HG02623 (cell line): ENCODE results near the gene CRACR2A.

ENCODE experiments used
- ATAC-seq: cut with Tn5 transposase; IDR thresholded peaks from one replicate; pipeline ENCODE4 v1.9.1; 2021; ENCODE audit warnings: moderate library complexity; ENCODE audit not compliant: unreplicated experiment

The CRACR2A gene

GRCh38 chr12:3752096-3752709 is 706 bp downstream of the CRACR2A start:
- peak; percentile 52 for ATAC-seq

- no peak for ATAC-seq
Observed at GRCh38 chr12:3751151-3752095, 1.5 kb downstream of the CRACR2A start.

- no peak for ATAC-seq
Observed at GRCh38 chr12:3750616-3751015, 2.3 kb downstream of the CRACR2A start.

- no peak for ATAC-seq
Observed at GRCh38 chr12:3748620-3749019, 4.3 kb downstream of the CRACR2A start.

- ATAC-seq: no peak
Observed at GRCh38 chr12:3747976-3748619, 4.8 kb downstream of the CRACR2A start.

GRCh38 chr12:3747543-3747942 is 5.4 kb downstream of the CRACR2A start:
- no peak for ATAC-seq

GRCh38 chr12:3746758-3747157 is 6.2 kb downstream of the CRACR2A start:
- ATAC-seq: no peak

- ATAC-seq: no peak
Observed at GRCh38 chr12:3745152-3745551, 7.8 kb downstream of the CRACR2A start.

- ATAC-seq: no peak
Observed at GRCh38 chr12:3744229-3744901, 8.5 kb downstream of the CRACR2A start.

- ATAC-seq: no peak
Observed at GRCh38 chr12:3743803-3744202, 9.1 kb downstream of the CRACR2A start.

- ATAC-seq: no peak
Observed at GRCh38 chr12:3741882-3742672, 10.8 kb downstream of the CRACR2A start.

- ATAC-seq: no peak
Observed at GRCh38 chr12:3740480-3741231, 12.3 kb downstream of the CRACR2A start.

- no peak for ATAC-seq
Observed at GRCh38 chr12:3735432-3735831, 17.5 kb downstream of the CRACR2A start.

GRCh38 chr12:3732901-3733300 is 20.0 kb downstream of the CRACR2A start:
- ATAC-seq: no peak

- no peak for ATAC-seq
Observed at GRCh38 chr12:3730111-3730510, 22.8 kb downstream of the CRACR2A start.

- ATAC-seq: peak; percentile 17
Observed at GRCh38 chr12:3728686-3729085, 24.2 kb downstream of the CRACR2A start.

GRCh38 chr12:3727877-3728632 is 24.9 kb downstream of the CRACR2A start:
- peak; percentile 92 for ATAC-seq

- no peak for ATAC-seq
Observed at GRCh38 chr12:3727354-3727753, 25.6 kb downstream of the CRACR2A start.

- no peak for ATAC-seq
Observed at GRCh38 chr12:3726456-3726855, 26.5 kb downstream of the CRACR2A start.
